OCI-LY3 (cell line): ENCODE measurements around the gene TIAM2.

Experiments
- H2AFZ ChIP-seq: fragments of 200-600, 300-600 bp; shearing (Covaris generic); 2 replicates; pipeline ENCODE4 v1.6.0; 2014; ENCODE audit warnings: antibody characterized with exemption, low read depth, low read length
- H3K27ac ChIP-seq: fragments of 200-600, 300-600 bp; sonication (generic); 2 replicates; pipeline ENCODE4 v1.5.1; 2014; ENCODE audit warnings: mild to moderate bottlenecking, low read length, moderate library complexity, mixed read lengths
- H3K27me3 ChIP-seq: fragments of 200-600, 300-600 bp; sonication (generic); 2 replicates; pipeline ENCODE4 v1.6.1; 2014; ENCODE audit warnings: low read depth, low read length, mixed read lengths
- H3K36me3 ChIP-seq: fragments of 200-600, 300-600 bp; sonication (generic); replicated peaks from 2 replicates; pipeline ENCODE3; 2014; ENCODE audit warnings: low read depth, low read length, mixed read lengths
- H3K4me1 ChIP-seq: fragments of 300-600, 200-600 bp; sonication (generic); 2 replicates; pipeline ENCODE4 v1.6.1; 2014; ENCODE audit warnings: low read length, mixed read lengths
- H3K4me2 ChIP-seq: fragments of 200-600, 300-600 bp; sonication (generic); 2 replicates; pipeline ENCODE4 v1.6.1; 2014; ENCODE audit warnings: low read length, mixed read lengths
- H3K4me3 ChIP-seq: fragments of 300-600, 200-600 bp; sonication (generic); 2 replicates; pipeline ENCODE4 v1.5.1; 2014; ENCODE audit warnings: antibody characterized with exemption, mild to moderate bottlenecking, low read length, moderate library complexity
- H3K79me2 ChIP-seq: fragments of 300-600, 200-600 bp; shearing (Covaris generic); 2 replicates; pipeline ENCODE4 v1.6.1; 2014; ENCODE audit warnings: mild to moderate bottlenecking, low read length, mixed read lengths
- H3K9ac ChIP-seq: fragments of 300-600, 200-600 bp; shearing (Covaris generic); 2 replicates; pipeline ENCODE4 v1.6.0; 2014; ENCODE audit warnings: mild to moderate bottlenecking, low read length, moderate library complexity
- H3K9me3 ChIP-seq: fragments of 200-600, 300-600 bp; shearing (Covaris generic); 2 replicates; pipeline ENCODE4 v1.6.1; 2014; ENCODE audit warnings: low read length, mixed read lengths; ENCODE audit not compliant: insufficient read depth
- H4K20me1 ChIP-seq: fragments of 200-600, 300-600 bp; sonication (generic); 2 replicates; pipeline ENCODE4 v1.6.1; 2016; ENCODE audit warnings: low read length, mixed read lengths; ENCODE audit not compliant: insufficient read depth
- CTCF ChIP-seq: fragments of 200-600, 300-600 bp; sonication (generic); IDR thresholded peaks from 2 replicates; pipeline ENCODE4 v1.5.1; 2014; ENCODE audit warnings: antibody characterized with exemption, low read length, low read depth
- EZH2phosphoT487 ChIP-seq: fragments of 200-600 bp; shearing (Covaris generic); IDR thresholded peaks from 2 replicates; pipeline ENCODE4 v1.6.1; 2018; ENCODE audit warnings: antibody characterized with exemption, mixed run types, low read depth

The TIAM2 gene

GRCh38 chr6:155022721-155023120 is 27.6 kb downstream of the TIAM2 start:
- Histone ChIP-seq H4K20me1 (no peaks in the 10 kb centered on the region), H3K4me2 (no peak overlapping the region), H3K27ac (no peak overlapping the region), H3K36me3 (no peaks in the 10 kb centered on the region), H3K4me3 (no peak overlapping the region), H3K4me1 (no peaks in the 10 kb centered on the region), H3K9ac (no peak overlapping the region), H3K79me2 (no peaks in the 10 kb centered on the region), H3K9me3 (no peaks in the 10 kb centered on the region), H3K27me3 (no peaks in the 10 kb centered on the region), H2AFZ (no peak overlapping the region)
- TF ChIP-seq CTCF = no peak
- TF ChIP-seq EZH2phosphoT487 = no peak

GRCh38 chr6:155023717-155024116 is 28.6 kb downstream of the TIAM2 start:
- H3K4me1 ChIP-seq = no peaks in the 10 kb centered on the region
- no peak overlapping the region for H2AFZ ChIP-seq
- no peak overlapping the region for H3K27ac ChIP-seq
- H3K4me2 ChIP-seq = no peak overlapping the region
- H3K9me3 ChIP-seq = no peaks in the 10 kb centered on the region
- H3K4me3 ChIP-seq = no peak overlapping the region
- H3K9ac ChIP-seq = no peak overlapping the region
- TF ChIP-seq EZH2phosphoT487 = no peak
- no peaks in the 10 kb centered on the region for H3K27me3 ChIP-seq
- no peaks in the 10 kb centered on the region for H3K79me2 ChIP-seq
- no peaks in the 10 kb centered on the region for H3K36me3 ChIP-seq
- no peaks in the 10 kb centered on the region for H4K20me1 ChIP-seq

GRCh38 chr6:155024391-155025027 is 29.4 kb downstream of the TIAM2 start:
- H3K36me3 ChIP-seq = no peaks in the 10 kb centered on the region
- no peak overlapping the region for H3K4me2 ChIP-seq
- no peaks in the 10 kb centered on the region for H3K27me3 ChIP-seq
- H3K4me1 ChIP-seq = no peaks in the 10 kb centered on the region
- no peak overlapping the region for H3K4me3 ChIP-seq
- H2AFZ ChIP-seq = no peak overlapping the region
- H3K27ac ChIP-seq = no peak overlapping the region
- no peaks in the 10 kb centered on the region for H3K9me3 ChIP-seq
- H3K79me2 ChIP-seq = no peaks in the 10 kb centered on the region
- no peaks in the 10 kb centered on the region for H4K20me1 ChIP-seq
- TF ChIP-seq CTCF (no peak), EZH2phosphoT487 (no peak)
- H3K9ac ChIP-seq = no peak overlapping the region

GRCh38 chr6:155026022-155026705 is 31.0 kb downstream of the TIAM2 start:
- Histone ChIP-seq H2AFZ (no peak overlapping the region), H3K9ac (no peak overlapping the region), H3K4me2 (no peak overlapping the region), H4K20me1 (no peaks in the 10 kb centered on the region), H3K9me3 (no peaks in the 10 kb centered on the region), H3K36me3 (no peaks in the 10 kb centered on the region), H3K79me2 (no peaks in the 10 kb centered on the region), H3K27me3 (no peaks in the 10 kb centered on the region), H3K4me3 (no peak overlapping the region), H3K27ac (no peak overlapping the region), H3K4me1 (no peaks in the 10 kb centered on the region)
- TF ChIP-seq CTCF = no peak
- no peak for TF ChIP-seq EZH2phosphoT487
